ENCODE measurements around the gene DEPDC4. TPM values are rescaled to one million over a fixed set of nuclear protein-coding genes. Genes with fewer than 3 reads are reported as not detected.
A peak's percentile ranks its signal among the peaks of the same experiment; 100 is the strongest.
"Not testable (repeated sequence)": the region's sequence is repeated elsewhere in the genome, so short reads cannot be mapped to it uniquely, and the experiment has no call there.

DEPDC4 gene
- total and polyA plus RNA-seq, 11 donors, result 0.33 to 1.3 (median 0.60) TPM; not detected in 3

- H3K9me3 ChIP-seq, result no peaks in the 10 kb centered on the region
- WGBS, 4 donors, result 1 to 4% (median 2%) methylated on average over 6 of the region's 6 CpGs
- peaks cover 15 to 42% (median 24%) of the 10 kb centered on the region in 12 donors for H3K4me1 ChIP-seq
- peak in 2 of 5 donors; percentile 93 to 95 for DNase-seq
- H3K36me3 ChIP-seq, result no peaks in the 10 kb centered on the region
- TF ChIP-seq POLR2A (IDR thresholded peaks at IDR 0.05), result no peak
- no peak for TF ChIP-seq CTCF (IDR thresholded peaks at IDR 0.05)
- peak; percentile 88 to 90 (median 88) for ATAC-seq
- H3K4me3 ChIP-seq, result peak overlapping the region; percentile 74 to 99 (median 92)
- intact Hi-C loops (cut with DNase I), result loop anchor here in 5 of 10 donors (2.0 to 5.0 kb wide), 6 partner anchors 32 to 291 kb away; partner anchors contain the start of genes ACTR6 (in 4 of the 5) and BLTP3B (in 1 of the 5)
- H3K27me3 ChIP-seq, result no peaks in the 10 kb centered on the region
- H3K27ac ChIP-seq, result peak overlapping the region; percentile 89 to 99 (median 97)
Measured at GRCh38 chr12:100266585-100266834, 369 bp downstream of the DEPDC4 start.

GRCh38 chr12:100265732-100266584, 921 bp downstream of the DEPDC4 start:
- 70 to 74% (median 72%) methylated on average over 11 of the region's 11 CpGs for WGBS, 4 donors
- H3K27me3 ChIP-seq, result no peaks in the 10 kb centered on the region
- TF ChIP-seq POLR2A (IDR thresholded peaks at IDR 0.05) (no peak), CTCF (IDR thresholded peaks at IDR 0.05) (no peak)
- ATAC-seq (no peak), DNase-seq (no peak)
- peak overlapping the region in 10 of 12 donors; percentile 74 to 99 (median 94) for H3K4me3 ChIP-seq
- peaks cover 14 to 37% (median 24%) of the 10 kb centered on the region in 12 donors for H3K4me1 ChIP-seq
- H3K36me3 ChIP-seq, result no peaks in the 10 kb centered on the region
- intact Hi-C loops (cut with DNase I), result loop anchor here in 5 of 10 donors (2.0 to 5.0 kb wide), 6 partner anchors 31 to 291 kb away; partner anchors contain the start of genes ACTR6 (in 4 of the 5) and BLTP3B (in 1 of the 5)
- peak overlapping the region in 11 of 12 donors; percentile 89 to 99 (median 97) for H3K27ac ChIP-seq
- H3K9me3 ChIP-seq, result no peaks in the 10 kb centered on the region

- H3K4me1 ChIP-seq, result peaks cover 8 to 28% (median 23%) of the 10 kb centered on the region in 12 donors
- H3K27ac ChIP-seq, H3K27me3 ChIP-seq, DNase-seq, ATAC-seq, H3K36me3 ChIP-seq, H3K4me3 ChIP-seq, H3K9me3 ChIP-seq: not testable (repeated sequence)
- intact Hi-C loops (cut with DNase I), result loop anchor here in 2 of 10 donors (5.0 kb wide), 3 partner anchors 47 to 292 kb away; partner anchors contain the start of gene ACTR6 (in 2 of the 2)
- WGBS, 4 donors, result 92 to 97% (median 96%) methylated on average over 5 of the region's 5 CpGs
Measured at GRCh38 chr12:100265107-100265506, 1.8 kb downstream of the DEPDC4 start.

GRCh38 chr12:100263131-100263530, 3.7 kb downstream of the DEPDC4 start:
- Histone ChIP-seq H3K4me1 (peaks cover 0 to 8% (median 3%) of the 10 kb centered on the region in 12 donors), H3K27me3 (no peaks in the 10 kb centered on the region), H3K9me3 (no peaks in the 10 kb centered on the region), H3K27ac (no peak overlapping the region), H3K36me3 (no peaks in the 10 kb centered on the region), H3K4me3 (no peak overlapping the region)
- 81 to 91% (median 87%) methylated on average over 5 of the region's 5 CpGs for WGBS, 4 donors
- intact Hi-C loops (cut with DNase I), result no loop called here
- ATAC-seq (no peak), DNase-seq (no peak)
- TF ChIP-seq CTCF (IDR thresholded peaks at IDR 0.05), result no peak
- no peak for TF ChIP-seq POLR2A (IDR thresholded peaks at IDR 0.05)
